Mammary microvascular endothelial cell (primary cell): ENCODE data around the gene APBA2. TPM values are rescaled to one million over a fixed set of nuclear protein-coding genes. Genes with fewer than 3 reads are reported as not detected.

Source experiments
- total RNA-seq: library from RNA; depleted of rRNA; stranded (reverse); fragments of >200 nt; gene quantifications from 2 replicates; pipeline ENCODE4 v1.2.3, GENCODE V29; 2015

The APBA2 gene
- total RNA-seq = 28.7 and 29.7 TPM in 2 replicates

DNA sequence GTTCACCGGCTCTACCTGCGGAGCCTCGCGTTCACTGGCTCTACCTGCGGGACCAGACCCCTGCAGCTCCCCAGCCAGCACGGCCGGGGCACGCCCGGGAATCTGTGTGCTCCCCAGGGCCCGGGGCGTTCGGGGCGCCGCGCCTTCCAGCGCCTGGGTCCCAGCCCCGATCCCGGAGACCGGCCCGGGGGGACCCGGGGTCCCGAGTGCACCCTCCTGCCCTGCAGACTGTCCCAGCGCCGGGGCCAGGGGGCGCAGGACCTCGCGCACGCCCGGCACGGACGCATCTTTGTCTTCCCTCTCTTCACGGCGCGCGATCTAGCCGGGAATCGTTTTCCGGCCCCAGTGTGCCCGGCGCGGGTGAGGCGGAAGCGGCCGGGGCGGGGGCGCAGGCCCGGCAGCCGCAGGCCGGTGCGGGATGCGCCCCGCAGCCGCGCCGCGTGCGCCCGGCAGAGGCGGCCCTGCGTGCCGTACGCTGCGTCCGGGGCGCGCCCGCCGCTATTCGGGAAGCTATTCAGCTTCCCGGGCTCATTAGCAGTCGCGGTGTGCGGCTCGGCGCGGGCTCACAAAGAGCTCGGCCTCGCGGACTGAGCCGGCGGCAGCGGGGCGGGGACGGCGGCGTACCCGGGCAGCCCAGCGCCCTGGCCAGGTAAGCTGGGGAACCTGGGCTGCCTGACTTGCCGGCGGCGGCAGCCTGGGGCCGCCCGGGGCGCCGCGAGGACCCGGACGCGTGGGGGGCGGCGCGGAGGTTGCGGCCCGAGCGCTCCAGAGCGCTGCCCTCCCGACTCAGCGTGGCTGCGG, at the start of gene APBA2:
Gene APBA2 (plus strand): TSS at position 345 of the 801 bp plus-strand sequence. CDS start 167,911 bp downstream, outside the sequence.

DNA sequence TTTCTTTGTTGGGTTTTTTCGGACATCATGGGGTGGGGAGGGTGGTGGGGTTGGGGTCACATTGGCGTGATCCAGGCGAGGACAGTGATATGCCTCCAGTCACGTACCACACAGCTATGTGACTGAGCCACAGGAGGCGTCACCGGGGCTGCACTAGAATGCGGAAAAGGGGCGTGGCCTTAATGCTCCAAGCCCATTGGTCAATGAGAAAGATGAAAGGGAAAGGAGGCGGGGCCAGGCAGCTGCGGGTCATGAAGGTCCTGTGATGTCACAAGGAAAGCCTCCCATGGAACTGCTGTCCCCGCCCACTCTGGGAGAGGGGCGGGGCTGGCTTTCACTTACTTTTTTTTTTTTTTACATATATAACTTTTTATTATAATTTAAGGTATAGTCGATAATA, 37.3 kb upstream of the APBA2 start, which contains the start of gene GOLGA6L7:
Gene GOLGA6L7 (minus strand): TSS at position 124 of the 400 bp plus-strand sequence. CDS start 95 bp downstream, at position 29.

Other genes with a start within 250 kb of the APBA2 start
- gene GOLGA8M, start 173.6 kb upstream of the APBA2 start, total RNA-seq = 0.20 and 0.73 TPM in 2 replicates
- not detected in 2 replicates for gene GOLGA6L7, start 37.3 kb upstream of the APBA2 start, total RNA-seq